Adipocyte (in vitro differentiated cells): ENCODE measurements around the gene TTC27.
A peak's percentile ranks its signal among the peaks of the same experiment; 100 is the strongest.
"Not testable (repeated sequence)": the region's sequence is repeated elsewhere in the genome, so short reads cannot be mapped to it uniquely, and the experiment has no call there.

ENCODE experiments used
- DNase-seq: peaks from one replicate; pipeline ENCODE4 v3.0.0-alpha.2; 2015; ENCODE audit warnings: low read depth
- H3K27me3 ChIP-seq: replicated peaks from 2 replicates; pipeline ENCODE4 v1.7.0; 2013; ENCODE audit warnings: mild to moderate bottlenecking, low read length, moderate library complexity; ENCODE audit not compliant: control insufficient read depth, insufficient read depth
- H3K36me3 ChIP-seq: 2 replicates; pipeline ENCODE4 v1.7.0; 2013; ENCODE audit warnings: low read length, mild to moderate bottlenecking, moderate library complexity; ENCODE audit not compliant: control insufficient read depth, insufficient read depth, severe bottlenecking
- H3K4me1 ChIP-seq: 2 replicates; pipeline ENCODE4 v1.7.0; 2013; ENCODE audit warnings: mild to moderate bottlenecking, low read length, moderate library complexity; ENCODE audit not compliant: control insufficient read depth, insufficient read depth
- H3K4me3 ChIP-seq: 2 replicates; pipeline ENCODE4 v1.7.0; 2013; ENCODE audit warnings: mild to moderate bottlenecking, low read length, moderate library complexity
- H3K9ac ChIP-seq: 2 replicates; pipeline ENCODE4 v1.7.0; 2013; ENCODE audit warnings: mild to moderate bottlenecking, low read length, moderate library complexity
- H3K9me3 ChIP-seq: 2 replicates; pipeline ENCODE4 v1.7.0; 2013; ENCODE audit warnings: mild to moderate bottlenecking, low read length, moderate library complexity; ENCODE audit not compliant: control insufficient read depth

TTC27 gene

GRCh38 chr2:32835148-32835547 is 207.3 kb downstream of the TTC27 start:
- no peaks in the 10 kb centered on the region for H3K4me1 ChIP-seq
- no peak for DNase-seq
- H3K4me3 ChIP-seq, result no peak overlapping the region
- no peaks in the 10 kb centered on the region for H3K9me3 ChIP-seq
- no peaks in the 10 kb centered on the region for H3K36me3 ChIP-seq
- H3K9ac ChIP-seq, result no peak overlapping the region
- peaks cover 8% of the 10 kb centered on the region for H3K27me3 ChIP-seq

GRCh38 chr2:32836933-32837332 is 209.1 kb downstream of the TTC27 start:
- H3K4me3 ChIP-seq, result no peak overlapping the region
- H3K9me3 ChIP-seq, result no peaks in the 10 kb centered on the region
- no peak overlapping the region for H3K9ac ChIP-seq
- peaks cover 8% of the 10 kb centered on the region for H3K27me3 ChIP-seq
- no peaks in the 10 kb centered on the region for H3K4me1 ChIP-seq
- H3K36me3 ChIP-seq, result no peaks in the 10 kb centered on the region
- DNase-seq, result no peak

GRCh38 chr2:32838418-32838817 is 210.6 kb downstream of the TTC27 start:
- Histone ChIP-seq H3K36me3 (no peaks in the 10 kb centered on the region), H3K9ac (no peak overlapping the region)

GRCh38 chr2:32838949-32839348 is 211.1 kb downstream of the TTC27 start:
- H3K36me3 ChIP-seq, result no peaks in the 10 kb centered on the region
- no peak for DNase-seq

More at GRCh38 chr2:32838418-32838817, 210.6 kb downstream of the TTC27 start:
- DNase-seq, result no peak
- Histone ChIP-seq H3K4me1 (no peaks in the 10 kb centered on the region), H3K27me3 (peaks cover 10% of the 10 kb centered on the region), H3K4me3 (no peak overlapping the region), H3K9me3 (no peaks in the 10 kb centered on the region)

GRCh38 chr2:32841931-32842898 is 214.4 kb downstream of the TTC27 start:
- Histone ChIP-seq H3K36me3 (no peaks in the 10 kb centered on the region), H3K9ac (no peak overlapping the region), H3K4me1 (no peaks in the 10 kb centered on the region), H3K4me3 (no peak overlapping the region), H3K27me3 (peaks cover 16% of the 10 kb centered on the region), H3K9me3 (peaks cover 6% of the 10 kb centered on the region)
- DNase-seq, result no peak

More at GRCh38 chr2:32838949-32839348, 211.1 kb downstream of the TTC27 start:
- no peaks in the 10 kb centered on the region for H3K4me1 ChIP-seq
- no peaks in the 10 kb centered on the region for H3K9me3 ChIP-seq
- peaks cover 12% of the 10 kb centered on the region for H3K27me3 ChIP-seq
- no peak overlapping the region for H3K9ac ChIP-seq
- H3K4me3 ChIP-seq, result no peak overlapping the region

- H3K4me3 ChIP-seq, result no peak overlapping the region
- H3K4me1 ChIP-seq, result no peaks in the 10 kb centered on the region
- DNase-seq, result no peak
- H3K9me3 ChIP-seq, result peaks cover 6% of the 10 kb centered on the region
- H3K9ac ChIP-seq, result no peak overlapping the region
- peaks cover 11% of the 10 kb centered on the region for H3K27me3 ChIP-seq
- no peaks in the 10 kb centered on the region for H3K36me3 ChIP-seq
Measured at GRCh38 chr2:32843699-32844098, 215.8 kb downstream of the TTC27 start.

- Histone ChIP-seq H3K9me3 (peaks cover 6% of the 10 kb centered on the region), H3K36me3 (no peaks in the 10 kb centered on the region), H3K9ac (no peak overlapping the region), H3K4me3 (no peak overlapping the region), H3K27me3 (peaks cover 14% of the 10 kb centered on the region), H3K4me1 (peaks cover 1% of the 10 kb centered on the region)
- DNase-seq, result no peak
Measured at GRCh38 chr2:32844253-32844652, 216.4 kb downstream of the TTC27 start.

- not testable (repeated sequence) for DNase-seq
- peaks cover 14% of the 10 kb centered on the region for H3K27me3 ChIP-seq
Measured at GRCh38 chr2:32846274-32846673, 218.4 kb downstream of the TTC27 start.

GRCh38 chr2:32847734-32848133 is 219.9 kb downstream of the TTC27 start:
- Histone ChIP-seq H3K4me1 (peaks cover 8% of the 10 kb centered on the region), H3K4me3 (no peak overlapping the region), H3K9me3 (peaks cover 6% of the 10 kb centered on the region), H3K36me3 (no peaks in the 10 kb centered on the region), H3K27me3 (peaks cover 14% of the 10 kb centered on the region), H3K9ac (no peak overlapping the region)
- peak; percentile 81 for DNase-seq

More at GRCh38 chr2:32846274-32846673, 218.4 kb downstream of the TTC27 start:
- H3K9ac ChIP-seq, H3K4me1 ChIP-seq, H3K4me3 ChIP-seq, H3K36me3 ChIP-seq, H3K9me3 ChIP-seq: not testable (repeated sequence)

GRCh38 chr2:32849456-32850194 is 221.8 kb downstream of the TTC27 start:
- peaks cover 15% of the 10 kb centered on the region for H3K27me3 ChIP-seq
- no peak overlapping the region for H3K4me3 ChIP-seq
- H3K9ac ChIP-seq, result no peak overlapping the region
- no peaks in the 10 kb centered on the region for H3K36me3 ChIP-seq
- peaks cover 6% of the 10 kb centered on the region for H3K9me3 ChIP-seq
- H3K4me1 ChIP-seq, result peaks cover 8% of the 10 kb centered on the region
- DNase-seq, result peak; percentile 40

GRCh38 chr2:32851777-32852439 is 224.1 kb downstream of the TTC27 start:
- Histone ChIP-seq H3K36me3 (no peaks in the 10 kb centered on the region), H3K9ac (no peak overlapping the region), H3K4me3 (no peak overlapping the region), H3K27me3 (peaks cover 24% of the 10 kb centered on the region), H3K4me1 (peaks cover 8% of the 10 kb centered on the region), H3K9me3 (no peaks in the 10 kb centered on the region)
- peak; percentile 71 for DNase-seq
